ENCODE results near the gene BMPR1B. TPM values are rescaled to one million over a fixed set of nuclear protein-coding genes. Genes with fewer than 3 reads are reported as not detected.

Gene BMPR1B
- total RNA-seq, 1 donor from 2014 or later = 26.8 TPM

DNA sequence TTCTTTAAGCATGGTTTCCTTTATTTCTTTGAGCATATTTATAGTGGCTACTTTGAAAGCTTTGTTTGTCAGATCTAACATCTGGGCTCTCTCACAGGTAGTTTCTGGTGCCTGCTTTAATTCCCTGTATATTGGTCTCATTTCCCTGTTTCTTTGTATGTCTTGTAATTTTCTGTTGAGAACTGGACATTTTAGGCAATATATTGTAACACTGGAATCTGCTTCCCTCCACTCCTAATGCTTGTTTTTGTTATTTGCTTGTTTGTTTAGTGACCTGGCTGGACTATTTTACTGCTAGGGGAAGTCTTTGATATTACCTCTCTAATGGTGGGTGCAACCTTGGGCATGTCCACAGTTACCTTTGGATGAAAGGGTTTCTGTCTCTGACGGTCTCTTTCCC lies 25.0 kb downstream of the BMPR1B start:
- H3K36me3 Mint-ChIP-seq (ENCODE audit: low read depth) = peaks cover 22% of the 10 kb centered on the region

DNA sequence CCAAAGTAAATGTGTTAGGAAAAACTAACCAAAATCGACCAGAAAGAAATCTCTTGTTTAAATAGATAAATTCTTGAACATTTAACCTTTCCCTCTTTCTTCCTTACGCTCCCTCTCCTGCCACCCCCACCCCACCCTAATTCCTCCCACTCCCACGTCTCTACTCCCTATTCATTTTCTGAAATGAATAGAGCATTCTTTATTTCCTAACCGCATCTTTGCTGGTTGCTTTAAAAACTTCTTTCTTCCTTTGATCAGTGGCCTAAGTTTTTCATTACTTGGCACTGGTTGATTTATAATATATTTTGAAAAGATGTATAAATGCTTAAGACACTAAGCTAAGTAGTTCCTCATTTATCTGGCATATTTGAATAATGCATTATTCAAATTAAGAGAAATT lies 33.9 kb downstream of the BMPR1B start:
- TF ChIP-seq, protein P1, sequence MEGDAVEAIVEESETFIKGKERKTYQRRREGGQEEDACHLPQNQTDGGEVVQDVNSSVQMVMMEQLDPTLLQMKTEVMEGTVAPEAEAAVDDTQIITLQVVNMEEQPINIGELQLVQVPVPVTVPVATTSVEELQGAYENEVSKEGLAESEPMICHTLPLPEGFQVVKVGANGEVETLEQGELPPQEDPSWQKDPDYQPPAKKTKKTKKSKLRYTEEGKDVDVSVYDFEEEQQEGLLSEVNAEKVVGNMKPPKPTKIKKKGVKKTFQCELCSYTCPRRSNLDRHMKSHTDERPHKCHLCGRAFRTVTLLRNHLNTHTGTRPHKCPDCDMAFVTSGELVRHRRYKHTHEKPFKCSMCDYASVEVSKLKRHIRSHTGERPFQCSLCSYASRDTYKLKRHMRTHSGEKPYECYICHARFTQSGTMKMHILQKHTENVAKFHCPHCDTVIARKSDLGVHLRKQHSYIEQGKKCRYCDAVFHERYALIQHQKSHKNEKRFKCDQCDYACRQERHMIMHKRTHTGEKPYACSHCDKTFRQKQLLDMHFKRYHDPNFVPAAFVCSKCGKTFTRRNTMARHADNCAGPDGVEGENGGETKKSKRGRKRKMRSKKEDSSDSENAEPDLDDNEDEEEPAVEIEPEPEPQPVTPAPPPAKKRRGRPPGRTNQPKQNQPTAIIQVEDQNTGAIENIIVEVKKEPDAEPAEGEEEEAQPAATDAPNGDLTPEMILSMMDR (conservative IDR thresholded peaks at IDR 0.05) = no peak
- Mint-ChIP-seq H3K27ac (ENCODE audit: unreplicated experiment) (no peak overlapping the region), H3K27me3 (ENCODE audit: low read depth) (no peaks in the 10 kb centered on the region), H3K4me1 (peaks cover 21% of the 10 kb centered on the region), H3K4me3 (no peak overlapping the region), H3K36me3 (ENCODE audit: low read depth) (peaks cover 13% of the 10 kb centered on the region), H3K9me3 (peaks cover under 1% of the 10 kb centered on the region)
- DNase-seq (ENCODE audit: low read depth, low spot score) = no peak

More for the DNA sequence above, 25.0 kb downstream of the BMPR1B start:
- Mint-ChIP-seq H3K4me3 (no peak overlapping the region), H3K27me3 (ENCODE audit: low read depth) (no peaks in the 10 kb centered on the region), H3K9me3 (peaks cover 21% of the 10 kb centered on the region), H3K27ac (ENCODE audit: unreplicated experiment) (no peak overlapping the region), H3K4me1 (no peaks in the 10 kb centered on the region)
- no peak for DNase-seq (ENCODE audit: low read depth, low spot score)
- TF ChIP-seq, protein P1 (conservative IDR thresholded peaks at IDR 0.05) = no peak

DNA sequence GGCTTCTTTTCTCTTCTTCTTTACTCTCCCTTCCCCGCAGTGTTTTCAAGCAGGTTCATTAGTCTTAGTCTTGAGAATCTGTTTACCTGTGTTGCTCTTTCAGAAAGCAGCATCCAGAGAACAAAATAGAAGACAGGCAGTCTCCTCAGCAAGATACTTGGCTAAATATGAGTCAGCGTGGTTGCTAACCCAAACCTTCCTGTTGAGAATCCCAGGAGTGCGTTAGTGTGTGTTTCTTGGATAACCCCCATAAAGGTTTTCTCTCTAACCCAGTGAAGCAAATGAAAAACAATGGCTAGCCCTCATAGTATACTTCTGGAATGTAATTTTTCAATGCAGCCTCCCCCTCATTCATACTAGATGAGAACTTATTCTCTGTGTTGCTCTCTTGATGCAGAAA lies 41.1 kb downstream of the BMPR1B start:
- TF ChIP-seq, protein P1 (conservative IDR thresholded peaks at IDR 0.05) = no peak
- Mint-ChIP-seq H3K9me3 (peaks cover 8% of the 10 kb centered on the region), H3K36me3 (ENCODE audit: low read depth) (peaks cover 11% of the 10 kb centered on the region), H3K27me3 (ENCODE audit: low read depth) (no peaks in the 10 kb centered on the region), H3K27ac (ENCODE audit: unreplicated experiment) (no peak overlapping the region), H3K4me1 (peaks cover 21% of the 10 kb centered on the region), H3K4me3 (no peak overlapping the region)
- DNase-seq (ENCODE audit: low read depth, low spot score) = no peak

DNA sequence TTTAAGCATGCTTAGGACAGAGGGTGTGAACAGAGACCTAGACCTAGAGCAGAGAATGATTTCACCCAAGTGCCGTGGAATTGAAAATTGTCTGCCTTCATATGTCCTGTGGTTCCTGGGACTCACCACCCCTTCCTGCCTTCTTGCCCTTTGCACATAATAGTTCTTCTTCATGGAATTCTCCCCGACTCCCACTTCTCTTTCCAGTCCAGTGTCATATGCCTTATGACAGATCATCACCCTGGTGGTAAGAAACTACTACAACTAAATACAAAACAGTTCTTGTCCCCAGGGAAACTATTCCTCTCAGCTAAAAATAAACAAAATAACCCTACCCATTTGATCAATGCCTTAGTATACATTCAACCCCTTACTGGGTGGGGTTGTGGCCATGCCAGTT lies 43.3 kb downstream of the BMPR1B start:
- no peak overlapping the region for H3K4me3 Mint-ChIP-seq
- no peak overlapping the region for H3K27ac Mint-ChIP-seq (ENCODE audit: unreplicated experiment)
- no peaks in the 10 kb centered on the region for H3K27me3 Mint-ChIP-seq (ENCODE audit: low read depth)
- DNase-seq (ENCODE audit: low read depth, low spot score) = no peak
- H3K36me3 Mint-ChIP-seq (ENCODE audit: low read depth) = peaks cover 10% of the 10 kb centered on the region
- peaks cover 8% of the 10 kb centered on the region for H3K9me3 Mint-ChIP-seq
- peaks cover 33% of the 10 kb centered on the region for H3K4me1 Mint-ChIP-seq
- TF ChIP-seq, protein P1 (conservative IDR thresholded peaks at IDR 0.05) = no peak

DNA sequence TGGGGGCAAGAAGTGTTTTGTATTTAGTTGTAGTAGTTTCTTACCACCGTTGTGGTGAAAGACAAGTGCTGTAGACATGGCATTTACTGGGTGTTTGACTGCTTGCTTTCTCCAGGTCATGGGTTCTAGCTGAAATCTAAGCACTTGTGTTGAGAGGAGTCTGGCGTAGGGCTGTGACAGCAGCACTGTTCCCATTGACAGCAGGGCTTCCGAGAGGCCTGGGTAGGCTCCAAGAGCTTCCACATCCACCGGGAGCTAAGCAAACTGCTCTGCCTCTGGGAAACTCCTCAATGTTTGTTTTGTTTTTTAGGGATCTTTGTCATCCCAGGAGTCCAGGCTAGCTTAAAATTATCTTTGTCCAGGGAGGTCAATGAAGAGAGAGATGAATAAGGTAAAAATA lies 44.3 kb downstream of the BMPR1B start:
- Mint-ChIP-seq H3K27ac (ENCODE audit: unreplicated experiment) (no peak overlapping the region), H3K4me3 (no peak overlapping the region), H3K27me3 (ENCODE audit: low read depth) (no peaks in the 10 kb centered on the region), H3K36me3 (ENCODE audit: low read depth) (peaks cover 8% of the 10 kb centered on the region), H3K4me1 (peaks cover 39% of the 10 kb centered on the region), H3K9me3 (peaks cover 5% of the 10 kb centered on the region)
- TF ChIP-seq, protein P1 (conservative IDR thresholded peaks at IDR 0.05) = no peak
- no peak for DNase-seq (ENCODE audit: low read depth, low spot score)

DNA sequence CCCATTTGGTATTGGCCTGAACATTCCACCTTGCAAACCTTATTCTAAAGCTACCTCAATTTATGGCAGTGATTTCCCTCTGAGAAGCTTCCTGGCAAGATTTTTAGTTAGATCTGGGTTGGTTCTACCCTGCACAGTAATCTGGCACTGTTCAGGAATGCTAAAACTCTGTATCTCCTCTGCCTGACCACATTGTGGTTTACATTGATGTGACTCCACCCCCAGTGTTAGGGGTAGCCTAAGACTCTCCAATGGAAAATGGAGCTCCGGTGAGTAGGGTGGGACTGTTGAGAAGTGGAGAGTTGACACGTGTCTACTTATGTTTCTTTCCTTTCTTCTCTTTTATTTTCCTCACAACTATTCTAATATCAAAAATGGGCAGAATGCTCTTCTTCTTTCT lies 45.4 kb downstream of the BMPR1B start:
- Mint-ChIP-seq H3K4me3 (no peak overlapping the region), H3K4me1 (peaks cover 39% of the 10 kb centered on the region), H3K9me3 (peaks cover 5% of the 10 kb centered on the region), H3K27ac (ENCODE audit: unreplicated experiment) (no peak overlapping the region), H3K36me3 (ENCODE audit: low read depth) (peaks cover 8% of the 10 kb centered on the region), H3K27me3 (ENCODE audit: low read depth) (no peaks in the 10 kb centered on the region)
- TF ChIP-seq, protein P1 (conservative IDR thresholded peaks at IDR 0.05) = no peak
- no peak for DNase-seq (ENCODE audit: low read depth, low spot score)

All from neural crest cell (in vitro differentiated cells).